Activated naive CD4-positive, alpha-beta T cell (primary cell): Measurements from ENCODE around the gene IFNGR1.

Source experiments
- DNase-seq, 4 experiments: peaks; one replicate each; lab custom pipeline; 2025; lab: John Stamatoyannopoulos, UW

The IFNGR1 gene

GRCh38 chr6:137149035-137149393, 70.2 kb downstream of the IFNGR1 start:
- DNase-seq, result no peak

GRCh38 chr6:137148306-137149034, 70.7 kb downstream of the IFNGR1 start:
- DNase-seq, result no peak
